Esophagus mucosa (tissue), 1 donor: ENCODE data around the gene PCDHA4. TPM values are rescaled to one million over a fixed set of nuclear protein-coding genes. Genes with fewer than 3 reads are reported as not detected.
"Not testable (repeated sequence)": the region's sequence is repeated elsewhere in the genome, so short reads cannot be mapped to it uniquely, and the experiment has no call there.

Experiments used
- ATAC-seq: fragments of 200-7000 bp; cut with Tn5 transposase; one replicate; pipeline ENCODE4 v1.9.1; 2020
- total RNA-seq: library from RNA; stranded (reverse); gene quantifications from one replicate; pipeline ENCODE4 v1.2.4, GENCODE V29; 2023
- donor health status: DM: yes; HTN: yes; CAD: no.

Gene PCDHA4
- total RNA-seq, 1 donor from 2014 or later = 0.20 TPM

DNA sequence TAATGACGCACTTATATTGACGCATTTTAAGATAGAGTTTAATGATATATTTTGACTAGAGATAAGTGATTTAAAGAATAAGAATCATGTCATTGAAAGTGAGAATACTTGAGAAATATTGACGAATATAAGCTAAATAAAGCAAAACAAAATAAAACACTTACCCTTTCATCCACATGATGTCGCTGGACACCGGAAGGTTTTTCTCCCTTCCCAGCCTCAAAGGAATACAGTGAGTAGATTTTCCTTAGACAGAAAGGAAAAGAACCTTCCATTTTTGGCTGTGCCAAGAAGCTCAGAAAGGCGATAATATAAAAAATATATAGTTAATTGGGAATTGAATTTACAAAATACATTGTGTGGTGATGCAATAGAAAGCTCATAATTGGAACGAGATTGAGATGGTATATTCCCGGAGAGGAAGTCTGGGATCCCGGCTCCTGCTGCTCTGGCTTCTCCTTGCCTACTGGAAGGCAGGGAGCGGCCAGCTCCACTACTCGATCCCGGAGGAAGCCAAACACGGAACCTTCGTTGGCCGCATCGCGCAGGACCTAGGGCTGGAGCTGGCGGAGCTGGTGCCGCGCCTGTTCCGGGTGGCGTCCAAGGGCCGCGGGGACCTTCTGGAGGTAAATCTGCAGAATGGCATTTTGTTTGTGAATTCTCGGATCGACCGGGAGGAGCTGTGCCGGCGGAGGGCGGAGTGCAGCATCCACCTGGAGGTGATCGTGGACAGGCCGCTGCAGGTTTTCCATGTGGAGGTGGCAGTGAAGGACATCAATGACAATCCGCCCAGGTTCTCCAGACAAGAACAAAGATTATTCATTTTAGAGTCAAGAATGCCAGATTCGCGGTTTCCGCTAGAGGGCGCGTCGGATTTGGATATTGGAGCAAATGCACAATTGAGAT, 14.8 kb downstream of the PCDHA4 start, which contains the start of gene PCDHA5:
Gene PCDHA5 (plus strand): TSS at position 239 of the 906 bp plus-strand sequence.
- ATAC-seq = no peak

GRCh38 chr5:140822281-140822629, 15.4 kb downstream of the PCDHA4 start:
- ATAC-seq = no peak

DNA sequence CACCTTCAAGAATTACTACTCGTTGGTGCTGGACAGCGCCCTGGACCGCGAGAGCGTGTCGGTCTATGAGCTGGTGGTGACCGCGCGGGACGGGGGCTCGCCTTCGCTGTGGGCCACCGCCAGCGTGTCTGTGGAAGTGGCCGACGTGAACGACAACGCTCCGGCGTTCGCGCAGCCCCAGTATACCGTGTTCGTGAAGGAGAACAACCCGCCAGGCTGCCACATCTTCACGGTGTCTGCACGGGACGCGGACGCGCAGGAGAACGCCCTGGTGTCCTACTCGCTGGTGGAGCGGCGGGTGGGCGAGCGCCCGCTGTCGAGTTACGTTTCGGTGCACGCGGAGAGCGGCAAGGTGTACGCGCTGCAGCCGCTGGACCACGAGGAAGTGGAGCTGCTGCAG, 16.1 kb downstream of the PCDHA4 start:
- not testable (repeated sequence) for ATAC-seq

GRCh38 chr5:140823475-140823874, 16.6 kb downstream of the PCDHA4 start:
- ATAC-seq = no peak

GRCh38 chr5:140827704-140828361, 21.0 kb downstream of the PCDHA4 start, which contains the start of gene PCDHA6:
Gene PCDHA6 (plus strand): TSS chr5:140827960. CDS start chr5:140828092, 132 bp downstream.
- ATAC-seq = no peak

GRCh38 chr5:140828362-140828737, 21.5 kb downstream of the PCDHA4 start:
- no peak for ATAC-seq

DNA sequence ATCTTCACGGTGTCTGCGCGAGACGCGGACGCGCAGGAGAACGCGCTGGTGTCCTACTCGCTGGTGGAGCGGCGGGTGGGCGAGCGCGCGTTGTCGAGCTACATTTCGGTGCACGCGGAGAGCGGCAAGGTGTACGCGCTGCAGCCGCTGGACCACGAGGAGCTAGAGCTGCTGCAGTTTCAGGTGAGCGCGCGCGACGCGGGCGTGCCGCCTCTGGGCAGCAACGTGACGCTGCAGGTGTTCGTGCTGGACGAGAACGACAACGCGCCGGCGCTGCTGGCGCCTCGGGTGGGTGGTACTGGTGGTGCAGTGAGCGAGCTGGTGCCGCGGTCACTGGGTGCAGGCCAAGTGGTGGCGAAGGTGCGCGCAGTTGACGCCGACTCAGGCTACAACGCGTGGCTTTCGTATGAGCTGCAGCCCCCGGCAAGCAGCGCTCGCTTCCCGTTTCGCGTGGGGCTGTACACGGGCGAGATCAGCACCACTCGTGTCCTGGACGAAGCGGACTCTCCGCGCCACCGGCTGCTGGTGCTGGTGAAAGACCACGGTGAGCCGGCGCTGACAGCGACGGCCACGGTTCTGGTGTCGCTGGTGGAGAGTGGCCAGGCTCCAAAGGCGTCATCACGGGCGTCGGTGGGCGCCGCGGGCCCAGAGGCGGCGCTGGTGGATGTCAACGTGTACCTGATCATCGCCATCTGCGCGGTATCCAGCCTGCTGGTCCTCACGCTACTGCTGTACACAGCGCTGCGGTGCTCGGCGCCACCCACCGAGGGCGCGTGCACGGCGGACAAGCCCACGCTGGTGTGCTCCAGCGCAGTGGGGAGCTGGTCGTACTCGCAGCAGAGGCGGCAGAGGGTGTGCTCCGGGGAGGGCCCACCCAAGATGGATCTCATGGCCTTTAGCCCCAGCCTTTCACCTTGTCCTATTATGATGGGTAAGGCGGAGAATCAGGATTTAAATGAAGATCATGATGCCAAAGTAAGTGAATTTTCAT, 22.9 kb downstream of the PCDHA4 start:
- not testable (repeated sequence) for ATAC-seq

GRCh38 chr5:140833993-140834392, 27.1 kb downstream of the PCDHA4 start, which contains the start of gene PCDHA7:
Gene PCDHA7 (plus strand): TSS chr5:140834269. CDS start chr5:140834384, 115 bp downstream.
- no peak for ATAC-seq

DNA sequence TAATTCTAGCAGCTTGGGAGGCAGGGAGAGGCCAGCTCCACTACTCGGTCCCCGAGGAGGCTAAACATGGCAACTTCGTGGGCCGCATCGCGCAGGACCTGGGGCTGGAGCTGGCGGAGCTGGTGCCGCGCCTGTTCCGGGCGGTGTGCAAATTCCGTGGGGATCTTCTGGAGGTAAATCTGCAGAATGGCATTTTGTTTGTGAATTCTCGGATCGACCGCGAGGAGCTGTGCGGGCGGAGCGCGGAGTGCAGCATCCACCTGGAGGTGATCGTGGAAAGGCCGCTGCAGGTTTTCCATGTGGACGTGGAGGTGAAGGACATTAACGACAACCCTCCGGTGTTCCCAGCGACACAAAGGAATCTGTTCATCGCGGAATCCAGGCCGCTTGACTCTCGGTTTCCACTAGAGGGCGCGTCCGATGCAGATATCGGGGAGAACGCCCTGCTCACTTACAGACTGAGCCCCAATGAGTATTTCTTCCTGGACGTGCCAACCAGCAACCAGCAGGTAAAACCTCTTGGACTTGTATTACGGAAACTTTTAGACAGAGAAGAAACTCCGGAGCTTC, 27.7 kb downstream of the PCDHA4 start:
- not testable (repeated sequence) for ATAC-seq

GRCh38 chr5:140835622-140836510, 29.0 kb downstream of the PCDHA4 start:
- no peak for ATAC-seq

DNA sequence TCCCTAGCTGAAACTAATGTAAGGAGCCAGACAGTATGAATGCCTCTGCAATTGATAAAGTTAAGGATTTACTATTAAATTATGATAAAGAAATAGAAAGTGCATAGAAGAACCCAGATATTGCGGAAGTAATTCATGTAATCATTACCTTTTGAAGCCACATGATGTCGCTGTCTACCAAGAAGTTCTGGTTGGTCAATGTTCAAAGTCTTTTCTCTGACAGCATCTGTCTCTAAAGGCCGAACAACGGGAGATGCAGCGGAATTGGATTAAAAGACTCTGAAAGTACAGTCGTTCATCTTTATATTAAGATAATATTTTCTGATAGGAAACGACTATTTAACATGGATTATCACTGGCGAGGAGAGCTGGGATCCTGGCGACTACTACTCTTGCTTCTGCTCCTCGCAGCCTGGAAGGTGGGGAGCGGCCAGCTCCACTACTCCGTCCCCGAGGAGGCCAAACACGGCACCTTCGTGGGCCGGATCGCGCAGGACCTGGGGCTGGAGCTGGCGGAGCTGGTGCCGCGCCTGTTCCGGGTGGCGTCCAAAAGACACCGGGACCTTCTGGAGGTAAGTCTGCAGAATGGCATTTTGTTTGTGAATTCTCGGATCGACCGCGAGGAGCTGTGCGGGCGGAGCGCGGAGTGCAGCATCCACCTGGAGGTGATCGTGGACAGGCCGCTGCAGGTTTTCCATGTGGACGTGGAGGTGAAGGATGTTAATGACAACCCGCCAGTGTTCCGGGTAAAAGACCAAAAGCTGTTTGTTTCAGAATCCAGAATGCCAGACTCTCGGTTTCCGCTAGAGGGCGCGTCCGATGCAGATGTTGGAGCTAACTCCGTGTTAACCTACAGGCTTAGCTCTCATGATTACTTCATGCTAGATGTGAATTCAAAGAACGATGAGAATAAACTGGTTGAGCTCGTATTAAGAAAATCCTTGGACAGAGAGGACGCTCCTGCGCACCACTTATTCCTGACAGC, 34.4 kb downstream of the PCDHA4 start, which contains the start of gene PCDHA8:
Gene PCDHA8 (plus strand): TSS at position 210 of the 985 bp plus-strand sequence. CDS start 135 bp downstream, at position 345.
- ATAC-seq = no peak

DNA sequence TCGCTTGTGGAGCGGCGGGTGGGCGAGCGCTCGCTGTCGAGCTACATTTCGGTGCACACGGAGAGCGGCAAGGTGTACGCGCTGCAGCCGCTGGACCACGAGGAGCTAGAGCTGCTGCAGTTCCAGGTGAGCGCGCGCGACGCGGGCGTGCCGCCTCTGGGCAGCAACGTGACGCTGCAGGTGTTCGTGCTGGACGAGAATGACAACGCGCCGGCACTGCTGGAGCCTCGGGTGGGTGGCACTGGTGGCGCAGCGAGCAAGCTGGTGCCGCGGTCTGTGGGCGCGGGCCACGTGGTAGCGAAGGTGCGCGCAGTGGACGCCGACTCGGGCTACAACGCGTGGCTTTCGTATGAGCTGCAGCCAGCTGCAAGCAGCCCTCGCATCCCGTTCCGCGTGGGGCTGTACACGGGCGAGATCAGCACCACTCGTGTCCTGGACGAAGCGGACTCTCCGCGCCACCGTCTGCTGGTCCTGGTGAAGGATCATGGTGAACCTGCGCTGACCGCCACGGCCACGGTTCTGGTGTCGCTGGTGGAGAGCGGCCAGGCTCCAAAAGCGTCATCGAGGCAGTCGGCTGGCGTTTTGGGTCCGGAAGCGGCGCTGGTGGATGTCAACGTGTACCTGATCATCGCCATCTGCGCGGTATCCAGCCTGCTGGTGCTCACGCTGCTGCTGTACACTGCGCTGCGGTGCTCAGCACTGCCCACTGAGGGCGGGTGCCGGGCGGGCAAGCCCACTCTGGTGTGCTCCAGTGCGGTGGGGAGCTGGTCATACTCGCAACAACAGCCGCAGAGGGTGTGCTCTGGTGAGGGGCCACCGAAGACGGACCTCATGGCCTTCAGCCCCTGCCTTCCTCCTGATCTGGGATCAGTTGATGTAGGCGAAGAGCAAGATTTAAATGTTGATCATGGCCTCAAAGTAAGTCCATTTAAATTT, 36.2 kb downstream of the PCDHA4 start:
- ATAC-seq = no peak

DNA sequence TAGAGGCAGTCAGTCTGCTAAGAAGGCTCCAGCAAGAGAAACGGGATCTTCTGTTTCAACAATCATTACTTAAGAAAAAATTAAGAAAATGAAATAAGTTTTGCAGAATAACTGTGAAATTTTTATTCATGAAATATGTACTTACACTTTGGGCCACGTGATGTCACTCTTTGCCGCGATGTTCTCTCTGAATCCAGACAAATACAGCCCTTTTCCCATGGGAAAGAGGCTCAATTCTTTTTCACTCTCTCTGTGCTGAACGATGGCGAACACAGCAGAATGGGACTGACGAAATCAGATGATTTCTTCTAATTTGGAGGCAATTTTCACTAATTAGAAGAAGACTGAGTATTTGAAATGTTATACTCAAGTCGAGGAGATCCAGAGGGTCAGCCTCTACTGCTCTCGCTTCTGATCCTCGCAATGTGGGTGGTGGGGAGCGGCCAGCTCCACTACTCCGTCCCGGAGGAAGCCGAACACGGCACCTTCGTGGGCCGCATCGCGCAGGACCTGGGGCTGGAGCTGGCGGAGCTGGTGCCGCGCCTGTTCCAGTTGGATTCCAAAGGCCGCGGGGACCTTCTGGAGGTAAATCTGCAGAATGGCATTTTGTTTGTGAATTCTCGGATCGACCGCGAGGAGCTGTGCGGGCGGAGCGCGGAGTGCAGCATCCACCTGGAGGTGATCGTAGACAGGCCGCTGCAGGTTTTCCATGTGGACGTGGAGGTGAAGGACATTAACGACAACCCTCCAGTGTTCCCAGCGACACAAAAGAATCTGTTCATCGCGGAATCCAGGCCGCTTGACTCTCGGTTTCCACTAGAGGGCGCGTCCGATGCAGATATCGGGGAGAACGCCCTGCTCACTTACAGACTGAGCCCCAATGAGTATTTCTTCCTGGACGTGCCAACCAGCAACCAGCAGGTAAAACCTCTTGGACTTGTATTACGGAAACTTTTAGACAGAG, 41.6 kb downstream of the PCDHA4 start, which contains the start of gene PCDHA9:
Gene PCDHA9 (plus strand): TSS at position 244 of the 964 bp plus-strand sequence. CDS start 114 bp downstream, at position 358.
- ATAC-seq = not testable (repeated sequence)

- ATAC-seq = not testable (repeated sequence)
These were observed 43.2 kb downstream of the PCDHA4 start for GRCh38 chr5:140849831-140850634.

DNA sequence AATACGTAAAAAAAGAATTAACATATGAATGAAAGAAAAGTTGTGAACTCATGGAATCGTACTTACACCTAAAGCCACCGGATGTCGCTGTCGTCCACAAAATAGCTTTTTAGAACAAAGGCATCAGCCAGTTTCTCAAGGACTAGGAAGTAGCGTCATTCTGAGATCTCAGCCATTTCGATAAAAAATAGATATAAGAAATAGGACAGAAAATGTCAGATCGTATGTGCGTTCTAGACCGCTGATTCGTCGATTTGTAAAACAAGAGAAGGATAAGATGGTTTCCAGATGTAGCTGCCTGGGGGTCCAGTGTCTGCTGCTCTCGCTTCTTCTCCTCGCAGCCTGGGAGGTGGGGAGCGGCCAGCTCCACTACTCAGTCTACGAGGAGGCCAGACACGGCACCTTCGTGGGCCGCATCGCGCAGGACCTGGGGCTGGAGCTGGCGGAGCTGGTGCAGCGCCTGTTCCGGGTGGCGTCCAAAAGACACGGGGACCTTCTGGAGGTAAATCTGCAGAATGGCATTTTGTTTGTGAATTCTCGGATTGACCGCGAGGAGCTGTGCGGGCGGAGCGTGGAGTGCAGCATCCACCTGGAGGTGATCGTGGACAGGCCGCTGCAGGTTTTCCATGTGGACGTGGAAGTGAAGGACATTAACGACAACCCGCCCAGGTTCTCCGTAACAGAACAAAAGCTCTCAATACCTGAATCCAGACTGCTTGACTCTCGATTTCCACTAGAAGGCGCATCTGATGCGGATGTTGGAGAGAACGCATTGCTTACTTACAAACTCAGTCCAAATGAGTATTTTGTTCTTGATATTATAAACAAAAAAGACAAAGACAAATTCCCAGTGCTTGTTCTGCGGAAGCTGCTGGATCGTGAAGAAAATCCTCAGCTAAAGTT, 49.2 kb downstream of the PCDHA4 start, which contains the start of gene PCDHA10:
Gene PCDHA10 (plus strand): TSS at position 126 of the 903 bp plus-strand sequence. CDS start 152 bp downstream, at position 278.
- ATAC-seq = no peak
